GM12878 (cell line): ENCODE measurements around the gene MYL3.

ENCODE experiments used
- ATF3 ChIP-seq: IDR thresholded peaks from 2 replicates; pipeline ENCODE4 v1.6.1; 2011; ENCODE audit warnings: low read depth, mild to moderate bottlenecking, low read length, moderate library complexity, borderline replicate concordance; ENCODE audit errors: extremely low read depth
- CBFB ChIP-seq: IDR thresholded peaks from 2 replicates; pipeline ENCODE4 v1.6.1; 2016; ENCODE audit warnings: antibody characterized with exemption, low read depth
- CEBPB ChIP-seq, 2 experiments: fragments of 150-350 bp in 1 of 2; IDR thresholded peaks; 2 replicates each; pipeline ENCODE4 v1.6.1; 2012 to 2014; ENCODE audit warnings: low read depth in 2 of 2, low read length in 2 of 2, borderline replicate concordance in 1 of 2, inconsistent platforms in 1 of 2
- CTCF ChIP-seq, 3 experiments: IDR thresholded peaks in 2 of 3; conservative IDR thresholded peaks in 1 of 3; 2 replicates each; pipeline ENCODE4 v1.5.1; 2011; ENCODE audit warnings: low read depth in 3 of 3, low read length in 3 of 3, mild to moderate bottlenecking in 3 of 3, control low read depth in 2 of 3, moderate library complexity in 2 of 3, inconsistent platforms in 1 of 3, mixed read lengths in 1 of 3; ENCODE audit not compliant: control insufficient read depth in 2 of 3, insufficient read depth in 1 of 3; ENCODE audit errors: extremely low read depth in 1 of 3
- EZH2 ChIP-seq: IDR thresholded peaks from 2 replicates; pipeline ENCODE4 v1.6.1; 2012; ENCODE audit warnings: low read depth, mild to moderate bottlenecking, control low read depth, inconsistent platforms, low read length, borderline replicate concordance; ENCODE audit not compliant: control insufficient read depth
- LARP7 ChIP-seq: fragments of 450-650 bp; IDR thresholded peaks from 2 replicates; pipeline ENCODE4 v1.6.1; 2017; ENCODE audit warnings: mild to moderate bottlenecking
- MAX ChIP-seq: IDR thresholded peaks from 2 replicates; pipeline ENCODE4 v1.6.1; 2012; ENCODE audit warnings: low read depth, low read length, improper control_type of control experiment
- SP1 ChIP-seq: IDR thresholded peaks from one replicate; pipeline ENCODE4 v1.6.1; 2011; ENCODE audit warnings: low read depth, low read length
- TAF1 ChIP-seq: IDR thresholded peaks from 2 replicates; pipeline ENCODE4 v1.6.1; 2011; ENCODE audit warnings: mild to moderate bottlenecking, low read depth, low read length, borderline replicate concordance
- USF1 ChIP-seq: IDR thresholded peaks from 2 replicates; pipeline ENCODE4 v1.6.1; 2011; ENCODE audit warnings: borderline replicate concordance, low read depth, mild to moderate bottlenecking, moderate library complexity, mixed read lengths, low read length; ENCODE audit not compliant: insufficient read depth; ENCODE audit errors: extremely low read length
- ZBTB40 ChIP-seq: fragments of 450-650 bp; IDR thresholded peaks from 2 replicates; pipeline ENCODE4 v1.6.1; 2016; ENCODE audit warnings: mild to moderate bottlenecking, moderate library complexity, borderline replicate concordance

GRCh38 chr3:46881596-46882376, 18.5 kb upstream of the MYL3 start:
- no peak for TF ChIP-seq EZH2
- no peak for TF ChIP-seq CTCF (IDR thresholded peaks at IDR 0.05 in 2 of 3, conservative IDR thresholded peaks at IDR 0.05 in 1 of 3; ENCODE audit: control insufficient read depth in 2 of 3, extremely low read depth in 1 of 3, insufficient read depth in 1 of 3, low read depth in 3 of 3, low read length in 3 of 3)
- no peak for TF ChIP-seq ZBTB40
- no peak for TF ChIP-seq CBFB
- TF ChIP-seq SP1: no peak
- TF ChIP-seq MAX: no peak
- TF ChIP-seq TAF1: no peak
- TF ChIP-seq ATF3: no peak
- TF ChIP-seq LARP7: no peak
- TF ChIP-seq CEBPB (IDR thresholded peaks at IDR 0.05; ENCODE audit: borderline replicate concordance in 1 of 2, low read depth in 2 of 2, low read length in 2 of 2): no peak
- no peak for TF ChIP-seq USF1
